Effector memory CD4-positive, alpha-beta T cell (primary cell): ENCODE data around the gene NEK6.
"Not testable (repeated sequence)": the region's sequence is repeated elsewhere in the genome, so short reads cannot be mapped to it uniquely, and the experiment has no call there.

Experiments used
- DNase-seq, 3 donors: peaks; one replicate each; pipeline ENCODE4 v3.0.0-alpha.2; 2020
- H3K27ac ChIP-seq: 2 replicates; pipeline ENCODE4 v1.7.0; 2013; ENCODE audit warnings: mild to moderate bottlenecking, low read length, moderate library complexity; ENCODE audit not compliant: insufficient read depth, poor library complexity, severe bottlenecking
- H3K27me3 ChIP-seq: replicated peaks from 2 replicates; pipeline ENCODE4 v1.7.0; 2013; ENCODE audit warnings: mild to moderate bottlenecking, low read length; ENCODE audit not compliant: insufficient read depth, control insufficient read depth, poor library complexity, severe bottlenecking
- H3K36me3 ChIP-seq: 2 replicates; pipeline ENCODE4 v1.7.0; 2013; ENCODE audit warnings: mild to moderate bottlenecking, low read length, moderate library complexity; ENCODE audit not compliant: control insufficient read depth, insufficient read depth
- H3K4me1 ChIP-seq: 2 replicates; pipeline ENCODE4 v1.7.0; 2013; ENCODE audit warnings: low read length, mild to moderate bottlenecking; ENCODE audit not compliant: control insufficient read depth, insufficient read depth, poor library complexity, severe bottlenecking
- H3K4me3 ChIP-seq: 2 replicates; pipeline ENCODE4 v1.7.0; 2013; ENCODE audit warnings: low read length, low read depth, mild to moderate bottlenecking; ENCODE audit not compliant: insufficient read depth, poor library complexity, severe bottlenecking
- H3K9me3 ChIP-seq: 2 replicates; pipeline ENCODE4 v1.7.0; 2013; ENCODE audit warnings: mild to moderate bottlenecking, low read length, moderate library complexity; ENCODE audit not compliant: control insufficient read depth

The NEK6 gene

DNA sequence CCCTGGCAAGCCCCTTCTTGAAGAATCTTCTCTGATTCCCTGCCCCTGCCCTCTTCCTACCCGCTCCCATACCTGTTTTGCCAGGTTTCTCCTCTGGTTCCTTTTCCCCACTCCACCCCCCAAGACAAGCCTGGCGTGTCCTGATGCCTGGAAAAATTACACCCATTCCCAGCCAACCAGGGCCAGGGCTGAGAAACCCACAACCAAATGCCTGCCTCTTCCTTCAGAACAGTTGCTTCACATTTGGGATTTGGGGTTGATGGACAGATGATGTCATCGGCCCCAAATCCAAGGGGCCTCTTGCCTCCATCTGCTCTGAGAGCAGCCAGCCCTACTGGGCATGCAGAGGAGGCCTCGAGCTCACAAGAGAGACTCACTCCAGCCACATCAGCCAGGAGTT is 8.8 kb upstream of the NEK6 start:
- DNase-seq, result no peak
- no peaks in the 10 kb centered on the region for H3K27me3 ChIP-seq
- no peaks in the 10 kb centered on the region for H3K36me3 ChIP-seq
- H3K27ac ChIP-seq, result no peak overlapping the region
- H3K9me3 ChIP-seq, result no peaks in the 10 kb centered on the region
- no peaks in the 10 kb centered on the region for H3K4me1 ChIP-seq
- H3K4me3 ChIP-seq, result no peak overlapping the region

DNA sequence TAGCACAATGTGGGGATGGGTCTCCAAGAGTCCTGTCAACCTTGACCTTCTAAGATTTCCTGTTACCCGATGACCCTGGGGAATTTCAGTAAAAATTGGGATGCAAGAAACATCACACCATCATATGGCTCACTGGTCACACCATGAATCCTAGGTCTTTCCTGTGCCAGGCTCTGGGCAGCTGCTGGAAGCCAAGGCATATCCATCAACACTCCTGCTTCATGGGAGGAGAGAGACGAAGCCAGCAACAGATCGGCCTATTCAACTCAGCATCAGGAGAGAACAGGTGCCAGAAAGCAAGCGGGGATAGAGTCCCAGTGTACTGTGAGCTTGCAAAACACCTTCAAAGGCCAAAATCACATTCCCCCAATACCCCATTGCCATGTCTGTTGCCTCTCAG is 6.5 kb upstream of the NEK6 start:
- Histone ChIP-seq H3K4me3 (no peak overlapping the region), H3K9me3 (no peaks in the 10 kb centered on the region), H3K27me3 (no peaks in the 10 kb centered on the region), H3K4me1 (no peaks in the 10 kb centered on the region), H3K27ac (no peak overlapping the region), H3K36me3 (no peaks in the 10 kb centered on the region)
- no peak for DNase-seq

DNA sequence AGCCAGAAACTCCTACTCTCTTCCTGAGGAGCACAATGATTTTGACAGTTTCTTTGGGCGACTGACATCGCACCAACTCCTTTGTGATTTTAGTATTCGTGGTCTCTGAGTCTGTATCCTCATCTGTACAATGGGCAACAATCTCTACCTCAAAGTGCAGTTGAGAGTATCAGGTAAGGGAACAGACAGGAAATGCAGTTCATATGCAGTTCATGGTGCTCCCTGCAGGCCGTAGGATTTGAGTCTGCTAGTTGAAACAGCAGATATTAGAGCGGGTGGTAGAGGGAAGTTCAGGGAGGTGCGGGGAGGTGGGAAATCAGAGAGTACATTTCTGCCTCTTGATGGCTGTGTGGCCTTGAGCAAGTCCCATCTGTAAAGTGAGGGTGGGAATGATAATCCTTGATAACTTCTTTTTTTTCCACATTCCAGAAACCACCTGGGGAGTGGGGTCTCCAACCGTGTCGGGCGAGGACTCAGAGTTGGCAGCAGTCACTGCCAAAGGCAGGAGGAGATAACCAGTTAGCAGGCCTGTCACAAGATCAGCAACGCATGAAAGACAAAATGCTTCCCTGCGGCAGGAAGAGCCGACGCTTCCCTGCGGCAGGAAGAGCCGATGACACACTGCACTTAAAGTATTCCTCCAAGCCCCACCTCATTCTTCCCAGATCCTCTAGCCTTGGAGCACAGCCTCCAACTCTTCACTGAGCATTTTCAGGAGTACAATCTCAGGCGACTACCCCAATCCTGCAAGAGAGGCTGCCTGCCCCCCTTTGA is 6.0 kb upstream of the NEK6 start:
- no peaks in the 10 kb centered on the region for H3K27me3 ChIP-seq
- no peak for DNase-seq
- H3K4me1 ChIP-seq, result no peaks in the 10 kb centered on the region
- H3K36me3 ChIP-seq, result no peaks in the 10 kb centered on the region
- H3K4me3 ChIP-seq, result no peak overlapping the region
- H3K27ac ChIP-seq, result no peak overlapping the region
- H3K9me3 ChIP-seq, result no peaks in the 10 kb centered on the region

DNA sequence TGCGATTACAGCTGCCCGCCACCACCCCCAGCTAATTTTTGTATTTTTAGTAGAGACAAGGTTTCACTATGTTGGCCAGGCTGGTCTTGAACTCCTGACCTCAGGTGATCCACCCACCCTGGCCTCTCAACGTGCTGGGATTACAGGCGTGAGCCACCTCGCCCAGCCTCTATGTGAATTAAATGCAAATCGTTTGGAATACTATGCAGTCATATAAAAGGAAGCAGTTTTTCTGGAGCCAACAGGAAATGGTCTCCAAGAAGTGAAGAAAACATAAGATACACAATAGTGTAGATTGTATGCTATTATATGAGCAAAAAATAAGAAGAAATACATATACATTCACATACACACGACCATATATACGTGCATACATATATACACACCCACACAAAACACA is 4.9 kb upstream of the NEK6 start:
- H3K4me1 ChIP-seq, H3K4me3 ChIP-seq, H3K36me3 ChIP-seq, H3K27me3 ChIP-seq, H3K9me3 ChIP-seq, DNase-seq, H3K27ac ChIP-seq: not testable (repeated sequence)

DNA sequence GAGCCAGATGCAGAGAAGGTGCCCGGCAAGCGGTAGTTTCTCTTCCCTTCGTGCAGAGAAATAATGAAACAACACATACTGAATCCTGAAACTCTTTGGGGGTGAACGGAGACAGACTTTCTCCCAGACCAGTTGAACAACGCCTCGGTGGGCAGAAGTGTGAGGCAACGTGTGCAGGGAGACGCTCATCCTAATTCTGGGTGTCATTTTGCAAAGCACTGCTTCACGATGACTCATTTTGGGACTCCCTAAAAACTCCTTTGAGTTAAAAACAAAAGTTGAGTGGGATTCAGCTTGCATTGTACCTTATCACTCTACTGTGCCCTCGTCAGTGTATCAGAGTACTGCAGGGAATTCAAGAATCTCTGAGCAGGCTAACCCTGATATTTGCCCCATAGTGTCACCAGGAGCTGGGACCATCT is 3.5 kb upstream of the NEK6 start:
- Histone ChIP-seq H3K9me3 (no peaks in the 10 kb centered on the region), H3K4me3 (no peak overlapping the region), H3K27me3 (no peaks in the 10 kb centered on the region), H3K27ac (no peak overlapping the region), H3K4me1 (no peaks in the 10 kb centered on the region), H3K36me3 (no peaks in the 10 kb centered on the region)
- no peak for DNase-seq

DNA sequence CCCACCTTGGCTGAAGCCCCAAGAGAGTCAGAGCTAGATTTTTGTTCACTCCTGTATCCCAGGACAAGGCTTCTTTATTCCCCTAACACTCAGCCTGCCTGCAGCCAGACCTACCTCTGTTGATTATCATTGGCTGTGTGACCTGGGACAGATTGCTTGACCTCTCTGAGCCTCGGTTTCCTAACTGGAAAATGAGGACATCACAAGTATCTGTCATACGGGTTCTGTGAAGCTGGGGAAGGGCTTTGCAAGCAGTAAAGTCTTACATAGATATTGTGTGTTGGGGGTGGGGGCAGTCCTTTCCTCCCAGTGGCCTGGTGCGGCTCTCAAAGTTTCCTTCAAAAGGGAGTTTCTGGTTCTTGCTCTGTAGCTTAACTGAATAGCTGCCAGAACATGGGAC is 2.5 kb upstream of the NEK6 start:
- Histone ChIP-seq H3K4me1 (no peaks in the 10 kb centered on the region), H3K9me3 (no peaks in the 10 kb centered on the region), H3K27ac (no peak overlapping the region), H3K27me3 (no peaks in the 10 kb centered on the region), H3K4me3 (no peak overlapping the region), H3K36me3 (no peaks in the 10 kb centered on the region)
- no peak for DNase-seq

DNA sequence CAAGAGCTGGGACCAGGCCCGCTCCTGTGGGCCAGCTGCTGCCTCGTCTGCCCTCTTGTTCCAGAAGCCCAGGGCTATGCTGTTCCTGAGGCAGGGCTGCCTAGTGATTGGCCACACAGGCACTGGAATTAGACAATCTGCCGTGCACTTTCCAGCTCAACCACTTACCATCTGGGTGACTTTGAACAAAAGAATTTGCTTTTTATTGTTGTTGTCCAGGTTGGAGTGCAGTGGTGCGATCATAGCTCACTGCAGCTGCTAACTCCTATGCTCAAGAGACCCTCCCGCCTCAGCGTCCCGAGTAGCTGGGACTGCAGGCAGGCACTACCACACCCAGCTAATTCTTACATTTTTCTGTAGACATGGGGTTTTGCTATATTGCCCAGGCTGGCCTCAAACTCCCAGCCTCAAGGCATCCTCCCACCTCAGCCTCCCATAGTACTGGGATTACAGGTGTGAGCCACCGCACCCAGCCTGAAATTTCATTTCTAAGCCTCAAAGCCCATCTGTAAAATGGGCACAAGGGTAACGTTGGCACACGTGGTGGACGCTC is 1.2 kb upstream of the NEK6 start:
- no peak for DNase-seq

DNA sequence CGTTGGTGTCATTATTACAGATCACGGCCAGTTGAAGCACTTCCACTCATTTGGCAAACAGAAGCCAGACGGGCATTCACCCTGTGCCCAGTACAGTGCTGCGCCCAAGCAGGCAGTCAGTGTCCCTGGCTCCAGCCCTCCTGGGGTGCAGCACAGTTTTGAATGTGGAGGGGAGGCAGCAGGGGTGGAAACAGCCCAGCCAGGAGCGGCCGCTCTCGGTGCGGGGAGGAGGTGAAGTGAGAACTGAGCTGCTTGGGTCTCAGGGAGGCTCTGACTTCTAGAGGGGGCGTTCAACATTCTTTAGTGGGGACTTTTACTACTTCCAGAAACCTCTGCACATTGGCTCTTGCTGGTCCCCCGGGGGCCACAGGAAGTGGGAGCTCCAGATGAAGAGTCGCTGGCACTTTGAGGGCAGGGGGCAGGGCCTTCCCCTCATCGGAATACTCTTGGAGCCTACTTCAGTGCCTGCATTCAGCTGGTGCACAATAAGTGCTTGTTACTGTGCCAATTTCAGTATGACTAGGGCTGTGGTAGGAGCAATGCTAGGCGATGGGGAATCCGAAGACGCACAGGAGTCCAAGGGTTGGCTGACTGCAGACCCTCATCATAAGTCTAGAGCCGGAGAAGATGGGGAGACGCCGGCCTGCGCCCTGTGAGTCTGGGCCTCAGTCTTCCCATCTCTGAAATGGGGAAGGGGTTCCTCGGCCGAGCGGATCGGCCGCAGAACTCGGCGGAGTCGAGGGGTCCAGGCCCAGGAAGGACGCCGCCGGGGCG is 492 bp upstream of the NEK6 start:
- H3K27ac ChIP-seq, result no peak overlapping the region
- H3K9me3 ChIP-seq, result no peaks in the 10 kb centered on the region
- H3K4me1 ChIP-seq, result no peaks in the 10 kb centered on the region
- DNase-seq, result no peak
- peak overlapping the region; percentile 26 for H3K4me3 ChIP-seq
- no peaks in the 10 kb centered on the region for H3K27me3 ChIP-seq
- H3K36me3 ChIP-seq, result no peaks in the 10 kb centered on the region

More for the DNA sequence above, 1.2 kb upstream of the NEK6 start:
- Histone ChIP-seq H3K4me1 (no peaks in the 10 kb centered on the region), H3K4me3 (no peak overlapping the region), H3K27ac (no peak overlapping the region), H3K9me3 (no peaks in the 10 kb centered on the region), H3K27me3 (no peaks in the 10 kb centered on the region), H3K36me3 (no peaks in the 10 kb centered on the region)

DNA sequence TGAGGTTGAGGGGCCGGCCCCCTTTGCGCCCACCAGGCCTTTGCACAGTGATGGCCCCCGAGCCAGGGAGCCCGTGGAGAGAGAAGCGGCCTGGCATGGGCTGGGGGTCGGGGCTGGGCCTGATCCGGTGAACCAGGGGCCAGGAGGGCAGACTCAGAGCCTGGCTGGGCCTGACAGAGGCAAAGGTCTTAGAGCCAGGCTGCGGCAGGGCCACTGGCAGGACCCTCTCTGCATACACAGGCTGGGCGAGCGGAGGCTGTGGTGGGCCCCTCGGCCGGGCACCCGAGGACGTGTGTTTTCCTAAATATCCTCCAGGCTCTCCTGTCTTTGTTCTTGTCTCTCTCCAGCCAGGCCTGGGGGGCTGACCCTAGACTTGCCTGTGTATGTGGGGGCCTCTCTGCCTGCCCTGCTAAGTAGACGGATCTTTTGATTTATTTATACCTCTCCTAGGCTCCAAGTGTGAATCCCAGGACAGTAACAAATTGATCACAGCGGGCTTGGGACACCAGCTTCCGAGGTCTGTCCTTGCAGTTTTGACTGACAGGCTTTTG is 933 bp downstream of the NEK6 start:
- Histone ChIP-seq H3K9me3 (no peaks in the 10 kb centered on the region), H3K4me1 (no peaks in the 10 kb centered on the region), H3K27ac (peak overlapping the region; percentile 25), H3K36me3 (no peaks in the 10 kb centered on the region), H3K27me3 (no peaks in the 10 kb centered on the region), H3K4me3 (peak overlapping the region; percentile 68)
- DNase-seq, result no peak
